Common myeloid progenitor, CD34-positive (primary cell): ENCODE results near the gene ATOH8.
A peak's percentile ranks its signal among the peaks of the same experiment; 100 is the strongest.

Source experiments
- CTCF ChIA-PET: fragments of 350-600 bp; sonication (Branson Sonifier 250); formaldehyde crosslinking; loops from one replicate; lab custom pipeline; 2021; ENCODE audit warnings: antibody characterized with exemption; lab: Charles Lee
- POLR2A ChIA-PET: fragments of 350-600 bp; sonication (Branson Sonifier 250); formaldehyde crosslinking; loops from one replicate; lab custom pipeline; 2021; ENCODE audit warnings: antibody characterized with exemption; lab: Charles Lee
- DNase-seq, 3 donors: peaks; one replicate each; pipeline versions ENCODE4 v3.0.0 to v3.0.0-alpha.2; 2013
- H3K27ac ChIP-seq, 2 experiments: 1 replicate in 1 of 2; 2 replicates in 1 of 2; pipeline ENCODE4 v1.7.0; 2013; ENCODE audit warnings: inconsistent platforms in 2 of 2, low read length in 2 of 2, mild to moderate bottlenecking in 2 of 2, low read depth in 1 of 2, moderate library complexity in 1 of 2; ENCODE audit not compliant: severe bottlenecking in 2 of 2, insufficient read depth in 1 of 2, poor library complexity in 1 of 2
- H3K27me3 ChIP-seq, 5 experiments: replicated peaks in 2 of 5; 1 replicate in 3 of 5; 2 replicates in 2 of 5; pipeline versions ENCODE4 v1.6.1 to v1.7.0; 2013; ENCODE audit warnings: low read length in 4 of 5, mild to moderate bottlenecking in 2 of 5, moderate library complexity in 2 of 5, inconsistent platforms in 1 of 5; ENCODE audit not compliant: insufficient read depth in 5 of 5, control insufficient read depth in 4 of 5
- H3K36me3 ChIP-seq, 4 experiments: 1 replicate in 2 of 4; 2 replicates in 2 of 4; pipeline versions ENCODE4 v1.6.1 to v1.7.0; 2013; ENCODE audit warnings: low read length in 3 of 4, control low read depth in 1 of 4, mild to moderate bottlenecking in 1 of 4; ENCODE audit not compliant: control insufficient read depth in 4 of 4, insufficient read depth in 4 of 4
- H3K4me1 ChIP-seq, 4 experiments: 1 replicate in 3 of 4; 2 replicates in 1 of 4; pipeline versions ENCODE4 v1.6.1 to v1.7.1; 2013; ENCODE audit warnings: low read length in 3 of 4, mild to moderate bottlenecking in 3 of 4, control low read depth in 1 of 4, inconsistent platforms in 1 of 4, moderate library complexity in 1 of 4; ENCODE audit not compliant: control insufficient read depth in 4 of 4, insufficient read depth in 4 of 4; ENCODE audit errors: control extremely low read depth in 1 of 4
- H3K4me3 ChIP-seq, 7 experiments: 1 replicate in 4 of 7; 2 replicates in 3 of 7; pipeline versions ENCODE4 v1.5.1 to v1.7.0; 2013; ENCODE audit warnings: mild to moderate bottlenecking in 7 of 7, low read length in 6 of 7, moderate library complexity in 6 of 7, inconsistent platforms in 2 of 7, low read depth in 2 of 7, control low read depth in 1 of 7; ENCODE audit not compliant: insufficient read depth in 4 of 7, control insufficient read depth in 1 of 7; ENCODE audit errors: extremely low read depth in 1 of 7
- H3K9me3 ChIP-seq, 5 experiments: 1 replicate in 4 of 5; 2 replicates in 1 of 5; pipeline versions ENCODE4 v1.6.1 to v1.7.1; 2013; ENCODE audit warnings: low read length in 4 of 5, mild to moderate bottlenecking in 2 of 5, inconsistent platforms in 1 of 5, low read depth in 1 of 5, moderate library complexity in 1 of 5; ENCODE audit not compliant: control insufficient read depth in 4 of 5, insufficient read depth in 2 of 5; ENCODE audit errors: control extremely low read depth in 1 of 5
- WGBS: methylation state at CpG from one replicate; pipeline ENCODE4 v1.1.5; 2013; ENCODE audit not compliant: insufficient coverage; 5-methylcytosine and 5-hydroxymethylcytosine counted together

Gene ATOH8

GRCh38 chr2:85761946-85762345, 8.2 kb downstream of the ATOH8 start:
- POLR2A ChIA-PET, result no interaction called here
- peaks cover 0 to 32% (median 18%) of the 10 kb centered on the region in 5 experiments for H3K27me3 ChIP-seq
- peaks cover 0 to 18% (median 13%) of the 10 kb centered on the region in 4 experiments for H3K4me1 ChIP-seq
- no peaks in the 10 kb centered on the region for H3K36me3 ChIP-seq
- CTCF ChIA-PET, result interaction anchor here (1.2 to 10.1 kb wide), 6 partner anchors 10 to 124 kb away, joined by 3 to 86 read pairs (median 19); partner anchors contain the start of gene ATOH8
- H3K9me3 ChIP-seq, result no peaks in the 10 kb centered on the region
- no peak overlapping the region for H3K27ac ChIP-seq
- 96% methylated on average over 3 of the region's 4 CpGs for WGBS
- DNase-seq, result no peak
- H3K4me3 ChIP-seq, result no peak overlapping the region

- H3K9me3 ChIP-seq, result no peaks in the 10 kb centered on the region
- DNase-seq, result no peak
- peaks cover 0 to 26% (median 13%) of the 10 kb centered on the region in 5 experiments for H3K27me3 ChIP-seq
- CTCF ChIA-PET, result interaction anchor here (1.2 to 10.1 kb wide), 7 partner anchors 10 to 51 kb away, joined by 4 to 86 read pairs (median 6); partner anchors contain the start of gene ATOH8
- no peak overlapping the region for H3K4me3 ChIP-seq
- peaks cover 0 to 19% (median 13%) of the 10 kb centered on the region in 4 experiments for H3K4me1 ChIP-seq
- POLR2A ChIA-PET, result no interaction called here
- H3K36me3 ChIP-seq, result no peaks in the 10 kb centered on the region
- no peak overlapping the region for H3K27ac ChIP-seq
- 76% methylated on average over 3 of the region's 4 CpGs for WGBS
Measured at GRCh38 chr2:85763132-85763531, 9.3 kb downstream of the ATOH8 start.

- ChIA-PET CTCF (interaction anchor here (0.8 to 10.1 kb wide), 9 partner anchors 9 to 50 kb away, joined by 3 to 86 read pairs (median 6); partner anchors contain the start of gene ATOH8), POLR2A (interaction anchor here (0.6 kb wide), 1 partner anchor 472 kb away, joined by 3 read pairs; no protein-coding TSS in a partner anchor)
- Histone ChIP-seq H3K9me3 (no peaks in the 10 kb centered on the region), H3K27me3 (peaks cover 0 to 23% (median 13%) of the 10 kb centered on the region in 5 experiments), H3K36me3 (no peaks in the 10 kb centered on the region), H3K4me1 (peaks cover 0 to 19% (median 13%) of the 10 kb centered on the region in 4 experiments), H3K4me3 (no peak overlapping the region), H3K27ac (no peak overlapping the region)
- DNase-seq, result no peak
- 97% methylated on average over 15 of the region's 16 CpGs for WGBS
Measured at GRCh38 chr2:85763831-85764230, 10.0 kb downstream of the ATOH8 start.

GRCh38 chr2:85765081-85765731, 11.4 kb downstream of the ATOH8 start:
- peak in 2 of 3 donors; percentile 67 to 76 for DNase-seq
- WGBS, result 14% methylated on average over 17 of the region's 26 CpGs
- Histone ChIP-seq H3K4me3 (peak overlapping the region in 3 of 7 experiments; percentile 9 to 34 (median 28)), H3K9me3 (no peaks in the 10 kb centered on the region), H3K27ac (no peak overlapping the region), H3K27me3 (peaks cover 0 to 23% (median 12%) of the 10 kb centered on the region in 5 experiments), H3K36me3 (no peaks in the 10 kb centered on the region), H3K4me1 (peaks cover 0 to 19% (median 13%) of the 10 kb centered on the region in 4 experiments)
- ChIA-PET POLR2A (no interaction called here), CTCF (interaction anchor here (1.4 to 10.1 kb wide), 5 partner anchors 8 to 49 kb away, joined by 4 to 86 read pairs (median 8); partner anchors contain the start of gene ATOH8)

- POLR2A ChIA-PET, result no interaction called here
- H3K4me1 ChIP-seq, result peaks cover 0 to 19% (median 13%) of the 10 kb centered on the region in 4 experiments
- H3K4me3 ChIP-seq, result no peak overlapping the region
- no peak overlapping the region for H3K27ac ChIP-seq
- no peaks in the 10 kb centered on the region for H3K36me3 ChIP-seq
- CTCF ChIA-PET, result interaction anchor here (2.0 to 7.4 kb wide), 2 partner anchors 15 to 30 kb away, joined by 5 to 79 read pairs; partner anchors contain the start of gene ATOH8
- WGBS, result 70% methylated on average over 3 of the region's 7 CpGs
- DNase-seq, result no peak
- H3K27me3 ChIP-seq, result peaks cover 0 to 23% (median 13%) of the 10 kb centered on the region in 5 experiments
- H3K9me3 ChIP-seq, result no peaks in the 10 kb centered on the region
Measured at GRCh38 chr2:85766229-85766628, 12.4 kb downstream of the ATOH8 start.

- 98% methylated on average over 10 of the region's 12 CpGs for WGBS
- CTCF ChIA-PET, result interaction anchor here (0.8 to 7.4 kb wide), 8 partner anchors 10 to 46 kb away, joined by 3 to 63 read pairs (median 6); partner anchors contain the start of gene ATOH8
- no peak for DNase-seq
- peaks cover 0 to 29% (median 12%) of the 10 kb centered on the region in 5 experiments for H3K27me3 ChIP-seq
- peaks cover 0 to 31% (median 23%) of the 10 kb centered on the region in 4 experiments for H3K4me1 ChIP-seq
- no peak overlapping the region for H3K27ac ChIP-seq
- POLR2A ChIA-PET, result no interaction called here
- no peak overlapping the region for H3K4me3 ChIP-seq
- H3K9me3 ChIP-seq, result no peaks in the 10 kb centered on the region
- H3K36me3 ChIP-seq, result no peaks in the 10 kb centered on the region
Measured at GRCh38 chr2:85767803-85768665, 14.2 kb downstream of the ATOH8 start.
